Measurements from ENCODE around the gene ZMIZ1.

The ZMIZ1 gene

DNA sequence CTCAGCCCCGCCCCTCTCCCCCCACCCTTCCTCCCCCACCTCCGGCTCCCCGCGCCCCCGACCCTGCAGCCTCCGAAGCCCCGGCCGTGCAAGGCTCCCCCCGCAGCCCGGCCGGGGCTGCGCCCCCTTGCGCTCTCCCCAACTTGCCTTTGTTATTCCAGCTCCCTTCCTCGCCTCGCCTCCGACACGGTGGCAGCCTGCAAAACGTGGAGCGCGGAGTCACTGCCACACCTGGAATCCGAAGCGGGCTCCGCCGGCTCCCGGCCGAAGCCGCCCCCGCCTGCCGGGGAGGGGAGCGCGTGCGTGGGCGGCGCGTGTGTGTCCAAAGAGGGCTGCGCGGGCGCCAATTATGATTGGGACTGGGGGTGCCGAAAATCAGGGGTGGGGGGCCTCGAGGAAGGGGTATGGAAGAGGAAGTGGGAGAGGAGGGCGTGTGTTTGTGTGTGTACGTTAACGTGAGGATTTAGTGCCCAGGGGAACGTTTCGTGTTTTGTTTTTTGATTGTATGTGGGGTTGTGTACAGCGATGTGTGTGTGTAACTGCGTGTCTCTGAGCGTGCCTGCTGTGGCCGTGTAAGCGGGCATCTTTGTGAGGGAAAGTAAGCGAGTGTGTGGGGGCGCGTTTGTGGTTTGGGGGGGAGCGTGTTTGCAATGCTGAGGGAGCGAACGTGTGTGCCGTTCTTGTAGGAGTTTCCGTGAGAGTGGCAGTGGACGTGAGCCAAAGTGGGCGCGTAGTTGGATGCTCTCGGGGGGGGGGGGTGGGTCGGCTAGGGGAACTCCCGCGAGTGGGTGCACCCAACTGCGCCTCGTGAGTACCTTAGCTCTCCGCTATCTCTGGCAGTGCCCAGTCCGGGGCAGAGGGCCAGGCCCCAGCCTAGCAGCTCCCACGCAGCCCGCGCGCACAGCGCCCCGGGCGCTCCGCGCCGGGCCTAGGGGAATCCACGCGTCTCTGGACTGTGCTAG is 1.2 kb upstream of the ZMIZ1 start:
- DNase-seq, result peak; percentile 82

DNA sequence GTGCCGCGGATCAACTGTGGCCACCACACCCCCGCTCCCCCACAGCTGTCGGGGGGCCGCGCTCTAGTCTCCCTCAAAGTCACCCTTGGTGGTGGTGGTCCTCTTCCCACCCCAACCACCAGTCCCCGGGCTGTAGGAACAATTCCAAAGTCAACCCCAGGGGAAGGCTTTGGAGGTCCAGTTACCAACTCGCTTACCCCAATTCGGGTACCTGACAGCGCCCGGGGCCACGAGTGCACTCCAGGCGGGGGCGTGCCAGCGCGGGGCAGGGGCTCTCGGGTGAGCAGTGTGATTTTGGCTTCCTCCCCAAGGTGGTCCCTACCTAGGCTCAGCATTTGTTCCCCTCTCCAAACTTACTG is 584 bp upstream of the ZMIZ1 start:
- DNase-seq, result peak; percentile 24

DNA sequence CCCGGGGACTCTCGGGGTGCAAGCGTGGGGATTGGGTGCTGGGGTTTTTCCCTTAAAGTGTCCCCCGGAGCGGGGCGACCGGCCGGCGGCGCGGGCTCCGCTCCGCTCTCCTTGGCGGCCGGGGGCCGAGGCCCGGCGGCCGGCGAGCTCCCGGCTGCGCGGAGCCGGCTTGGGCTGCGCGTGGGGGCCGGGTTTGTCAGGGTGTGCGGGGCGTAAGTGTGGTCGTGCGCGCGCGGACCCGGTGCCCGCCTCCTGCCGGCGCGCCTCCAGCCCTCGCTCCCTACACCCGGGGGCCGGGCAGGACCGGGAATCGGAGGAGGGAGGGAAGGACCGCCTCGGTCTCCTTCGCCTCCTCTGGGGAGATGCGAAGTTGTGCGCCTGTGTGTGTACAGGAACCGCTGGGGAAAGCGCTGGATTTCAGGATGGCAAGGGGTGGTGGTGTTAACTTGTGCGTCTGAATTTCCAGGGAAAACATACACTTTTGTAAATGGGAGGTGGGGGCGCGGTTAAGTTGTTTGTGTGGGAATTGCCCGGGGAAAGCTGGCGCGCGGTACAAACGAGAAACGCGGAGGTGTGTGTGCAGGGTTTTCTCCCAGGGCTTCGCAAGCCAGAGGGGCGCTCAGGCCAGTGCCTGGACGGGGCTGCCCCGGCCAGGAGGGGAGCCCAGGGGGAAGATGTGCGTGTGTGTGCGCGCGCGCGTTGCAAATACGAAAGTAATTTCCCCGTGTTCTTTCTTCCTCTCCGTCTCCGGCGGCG is 737 bp downstream of the ZMIZ1 start:
- peak; percentile 29 for DNase-seq

DNA sequence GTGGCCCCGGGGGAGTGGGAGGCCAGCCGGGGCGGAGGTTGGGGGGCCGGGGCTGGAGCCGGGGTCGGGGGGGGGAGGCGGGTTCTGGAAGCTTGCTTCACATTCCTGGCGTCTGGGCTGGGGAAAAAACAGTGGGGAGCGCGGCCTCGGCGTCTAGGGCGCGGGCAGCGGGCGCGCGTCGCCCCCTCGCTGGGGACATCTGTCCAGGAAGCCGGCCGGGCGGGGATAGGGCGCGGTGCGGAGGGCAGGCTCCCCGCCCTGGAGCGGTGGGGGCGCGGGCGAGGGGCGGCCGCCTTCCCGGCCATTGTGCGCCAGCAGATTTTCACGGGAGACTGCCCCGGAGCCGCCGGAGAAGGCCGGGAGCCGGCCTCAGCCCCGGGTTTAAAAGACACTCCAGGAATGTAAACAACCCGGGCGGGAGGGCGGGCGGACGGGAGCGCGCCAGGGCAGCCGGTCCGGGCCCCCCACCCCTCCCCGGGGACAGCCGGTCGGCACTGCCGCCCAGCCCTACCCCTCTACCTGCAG is 1.4 kb downstream of the ZMIZ1 start:
- no peak for DNase-seq

DNA sequence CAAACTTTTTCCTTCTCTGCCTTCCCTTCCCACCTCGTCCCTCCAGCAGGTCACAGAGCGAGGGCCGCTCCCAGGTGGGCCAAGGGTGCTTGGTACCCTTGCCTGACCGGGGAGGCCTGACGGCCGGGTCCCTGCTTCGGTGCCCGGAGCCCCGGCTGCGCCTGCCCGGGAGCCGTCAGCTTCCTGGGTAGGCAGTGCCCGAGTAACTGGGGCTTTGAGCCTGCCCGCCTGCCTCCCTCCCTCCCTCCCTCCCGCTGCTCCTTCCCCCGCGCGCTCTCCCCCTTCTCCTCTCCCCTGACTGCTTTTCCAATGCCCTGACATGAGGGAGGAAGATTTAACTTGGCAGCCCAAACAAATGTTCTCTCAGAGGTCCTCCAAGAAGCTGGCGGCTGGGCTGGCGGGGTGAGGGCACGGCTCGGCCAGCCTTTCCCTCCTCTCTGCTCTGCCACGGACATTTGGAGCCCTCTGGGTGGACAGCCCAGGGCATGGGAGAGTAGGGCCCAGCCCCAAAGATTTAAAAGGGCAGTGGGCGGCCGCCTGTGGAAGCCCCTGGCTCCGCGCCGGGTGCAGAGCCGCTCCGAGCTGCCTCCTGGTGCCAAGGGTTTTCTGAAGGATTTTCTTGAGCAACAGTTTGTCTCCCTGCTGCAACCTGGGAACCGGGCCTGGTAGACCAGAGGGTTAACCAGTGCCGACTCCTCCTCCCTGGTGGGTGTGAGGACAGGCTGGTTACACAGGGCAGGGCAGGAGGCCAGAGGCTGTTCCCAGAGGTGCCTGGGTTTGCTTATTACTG is 2.0 kb downstream of the ZMIZ1 start:
- DNase-seq, result peak; percentile 33

DNA sequence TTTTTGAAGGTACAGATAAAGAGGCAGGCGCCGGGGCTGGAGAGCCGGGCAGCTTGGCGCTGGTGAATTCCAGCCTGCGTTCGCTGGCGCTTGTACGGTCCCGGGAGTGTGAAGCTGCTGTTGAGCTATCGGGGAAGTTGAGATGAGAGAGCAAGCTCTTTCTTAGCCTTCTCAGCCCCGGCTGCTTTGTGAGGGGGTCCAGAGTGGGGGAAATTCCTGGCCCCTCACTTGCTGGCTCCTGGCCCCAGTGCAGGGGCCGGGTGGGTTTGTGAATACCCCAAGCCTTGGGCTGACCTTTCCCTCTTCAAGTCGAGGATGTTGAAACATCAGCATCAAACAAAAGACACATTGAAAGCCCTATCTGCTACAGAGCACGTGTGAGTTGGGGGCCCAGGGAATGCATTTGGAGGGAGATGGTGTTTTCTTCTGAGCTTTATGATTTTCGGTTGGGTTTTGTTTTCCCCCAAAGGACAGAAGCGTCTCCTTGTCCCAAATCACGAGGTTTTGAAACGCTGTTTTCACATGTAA is 2.7 kb downstream of the ZMIZ1 start:
- DNase-seq, result no peak

DNA sequence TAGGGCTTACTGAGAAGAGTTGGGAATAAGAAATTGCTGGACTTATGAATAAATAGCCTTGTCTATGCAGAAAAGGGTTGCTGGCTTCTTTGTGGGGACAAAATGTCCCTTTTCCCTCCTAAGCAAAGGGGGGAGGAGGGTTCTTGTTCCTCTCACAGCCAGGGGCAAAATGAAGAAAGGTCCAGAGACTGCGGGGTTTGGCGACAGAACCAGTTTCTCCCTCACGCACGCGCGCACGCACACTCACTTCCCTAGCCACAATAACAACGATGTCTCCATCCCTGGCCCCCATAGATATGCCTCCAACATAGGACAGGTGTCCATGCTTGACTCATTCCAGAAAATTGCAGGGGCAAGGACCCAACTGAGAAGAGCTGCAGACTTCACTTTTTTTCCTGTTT is 3.3 kb downstream of the ZMIZ1 start:
- DNase-seq, result no peak

DNA sequence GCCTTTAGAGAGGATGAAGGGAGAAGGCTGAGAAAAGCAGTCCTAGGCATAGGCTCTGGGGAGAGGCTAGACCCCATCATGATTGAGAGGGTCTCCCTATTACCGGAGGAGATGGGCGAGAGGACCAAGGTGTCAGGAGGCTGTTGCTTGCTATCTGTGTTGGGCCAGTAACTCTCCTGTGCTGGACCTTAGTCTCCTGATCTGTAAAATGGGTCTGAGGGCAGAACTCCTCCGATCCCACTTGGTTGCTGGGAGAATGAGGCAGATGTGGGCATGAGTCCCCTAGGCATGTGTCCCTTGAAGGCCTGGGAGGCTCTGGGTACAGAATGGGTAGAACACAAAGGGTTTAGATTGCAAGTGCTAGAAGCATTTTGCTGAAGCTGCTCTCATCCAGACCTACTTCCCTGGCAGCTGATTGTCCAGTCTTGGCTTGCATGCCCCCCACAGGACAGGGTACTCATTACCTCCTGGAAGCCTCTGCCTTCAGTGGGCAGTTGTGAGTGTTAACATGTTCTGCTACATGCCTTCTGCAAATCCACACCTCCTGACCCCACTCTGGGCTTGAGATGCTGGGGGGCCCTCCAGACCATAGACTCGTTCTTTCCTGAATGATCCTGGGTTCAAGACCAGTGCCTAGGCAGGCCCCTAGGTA is 4.4 kb downstream of the ZMIZ1 start:
- DNase-seq, result no peak

DNA sequence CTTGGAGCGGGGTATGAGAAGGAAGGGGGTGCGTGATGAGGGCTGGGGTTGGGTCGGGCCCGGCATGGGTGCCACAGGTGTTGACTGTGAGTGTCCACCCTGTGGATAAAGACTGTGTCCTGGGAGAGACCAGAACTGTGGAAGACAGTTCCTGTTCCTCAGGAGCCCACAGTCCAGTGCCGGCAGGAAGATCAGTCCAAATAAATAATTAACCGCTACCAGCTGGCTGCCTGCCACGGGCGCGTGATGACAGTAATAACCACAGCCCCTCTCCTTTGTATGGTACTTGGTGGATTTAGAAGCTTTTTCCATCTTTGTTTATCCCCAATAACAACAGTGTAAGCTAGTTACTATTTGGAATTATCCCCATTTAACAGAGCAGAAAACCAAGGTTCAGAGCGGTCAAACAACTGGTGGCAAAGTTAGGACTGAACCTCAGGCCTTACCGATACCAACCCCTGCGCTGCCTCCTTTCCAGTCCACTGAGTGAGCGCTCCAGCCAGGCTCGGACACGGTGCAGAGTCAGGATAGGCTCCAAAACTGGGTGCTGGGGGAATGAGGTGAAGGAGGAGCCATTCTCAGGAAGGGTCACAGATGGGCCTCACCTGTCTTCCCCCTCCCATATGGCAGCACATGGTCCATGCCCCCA is 5.1 kb downstream of the ZMIZ1 start:
- DNase-seq, result no peak

DNA sequence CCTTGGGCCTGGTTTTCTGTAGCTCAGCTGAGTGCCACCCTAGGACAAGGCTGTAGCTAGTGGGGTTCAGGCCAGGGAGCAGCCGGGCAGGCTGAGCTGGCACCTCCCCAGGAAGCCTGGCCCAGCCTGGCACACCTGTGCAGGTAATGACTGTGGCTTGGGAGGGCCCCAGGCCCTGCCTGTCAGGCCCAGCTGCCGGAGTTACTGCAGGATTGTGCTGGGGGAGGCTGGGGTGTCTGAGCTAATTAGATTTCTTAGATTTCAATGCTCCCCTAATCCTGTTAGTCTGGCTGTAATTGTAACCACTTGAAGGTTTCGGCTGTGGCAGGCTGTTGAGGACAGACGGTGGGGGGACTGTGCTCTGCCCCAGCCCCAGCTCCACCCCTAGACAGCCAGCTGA is 6.0 kb downstream of the ZMIZ1 start:
- no peak for DNase-seq

DNA sequence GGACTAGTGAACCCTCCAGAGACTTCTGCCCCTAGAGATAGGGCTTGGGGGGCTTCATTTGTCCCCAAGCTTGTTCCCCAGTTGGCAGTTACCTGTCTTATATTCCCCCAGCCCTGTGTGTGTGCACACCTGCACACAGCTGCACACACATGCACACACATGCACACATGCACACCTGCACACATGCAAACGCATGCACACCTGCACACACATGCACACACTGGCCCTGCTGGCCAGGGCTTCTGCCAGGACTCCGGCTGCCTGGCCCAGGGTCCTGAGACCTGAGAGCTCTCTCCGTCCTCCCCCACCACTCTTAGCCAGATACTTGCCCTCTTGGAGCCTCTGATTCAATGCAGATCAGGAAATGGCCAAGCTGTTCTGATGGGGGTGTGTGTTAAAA is 6.7 kb downstream of the ZMIZ1 start:
- DNase-seq, result no peak

DNA sequence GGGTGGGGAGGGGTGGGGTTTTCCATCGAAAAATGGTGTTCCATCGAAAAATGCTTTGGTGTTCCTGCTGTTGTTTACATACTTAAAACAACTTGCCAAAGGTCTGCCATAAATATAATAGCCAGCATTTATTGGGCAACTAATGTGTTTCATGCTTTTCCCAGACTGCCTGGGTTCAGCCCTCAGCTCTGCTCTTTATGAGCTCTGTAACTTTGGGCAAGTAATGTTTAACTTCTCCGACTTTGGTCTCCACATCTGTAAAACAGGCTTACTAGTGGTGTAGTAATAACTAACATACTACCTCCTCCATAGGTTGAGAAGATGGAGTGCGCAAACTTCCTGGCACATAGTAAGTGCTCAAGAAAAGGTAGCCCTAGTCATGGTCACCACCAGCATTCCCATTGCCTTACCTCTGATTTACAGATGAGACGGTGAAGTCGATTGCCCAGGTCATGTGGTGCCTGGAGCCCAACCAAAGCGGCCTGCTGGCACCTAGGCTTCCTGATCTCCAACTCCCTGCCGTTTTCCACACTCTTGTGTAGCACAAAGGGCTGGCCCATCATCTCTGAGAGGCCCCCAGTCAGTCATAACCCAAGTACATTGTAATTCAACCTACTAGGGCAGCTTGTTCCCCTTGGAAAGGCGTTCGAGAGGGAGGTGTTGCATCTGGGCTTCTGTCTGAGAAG is 8.9 kb downstream of the ZMIZ1 start:
- DNase-seq, result no peak

DNA sequence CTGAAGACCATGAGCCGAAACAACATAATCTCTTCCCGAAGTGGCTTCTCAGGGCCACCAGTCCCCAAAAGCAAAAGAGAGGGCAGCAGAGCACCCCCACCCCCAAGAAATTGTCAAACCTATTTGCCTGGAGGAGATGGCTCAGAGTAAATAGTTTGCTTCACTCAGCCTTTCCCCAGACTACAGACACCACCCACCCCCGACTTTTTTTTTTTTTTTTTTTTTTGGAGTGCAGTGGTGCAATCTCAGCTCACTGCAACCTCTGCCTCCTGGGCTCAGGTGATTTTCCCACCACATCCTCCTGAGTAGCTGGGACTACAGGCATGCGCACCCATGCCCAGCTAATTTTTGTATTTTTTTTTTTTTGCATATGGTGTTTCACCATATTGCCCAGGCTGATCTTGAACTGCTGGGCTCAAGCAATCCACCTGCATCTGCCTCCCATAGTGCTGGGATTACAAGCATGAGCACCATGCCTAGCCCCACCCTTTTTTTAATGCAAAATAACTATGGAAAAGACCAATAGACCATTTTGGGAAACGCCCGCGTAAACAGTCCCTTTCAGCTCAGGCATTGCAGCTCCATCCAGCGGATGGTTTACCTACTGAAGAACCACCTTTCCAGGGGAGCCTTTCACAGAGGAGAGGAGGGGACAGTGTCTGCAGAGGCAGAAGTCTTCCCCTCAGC is 9.7 kb downstream of the ZMIZ1 start:
- no peak for DNase-seq

DNA sequence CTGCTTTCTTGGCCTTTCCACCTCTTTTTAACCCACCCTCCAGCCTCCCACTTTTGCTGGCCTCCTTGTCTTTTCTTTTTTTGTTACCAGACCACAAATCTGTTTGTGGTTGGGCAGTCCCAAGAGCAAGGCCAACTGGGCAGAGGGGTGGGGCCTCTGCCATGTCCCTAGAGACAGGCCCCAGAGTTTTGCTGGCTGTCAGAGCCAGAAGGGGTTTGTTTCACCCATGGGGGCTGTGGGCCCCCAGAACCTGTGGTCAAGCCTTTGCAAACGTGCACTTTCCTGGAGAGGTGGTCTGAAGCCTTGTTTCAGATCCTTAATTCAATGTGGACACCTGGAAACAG is 10.3 kb downstream of the ZMIZ1 start:
- DNase-seq, result no peak

DNA sequence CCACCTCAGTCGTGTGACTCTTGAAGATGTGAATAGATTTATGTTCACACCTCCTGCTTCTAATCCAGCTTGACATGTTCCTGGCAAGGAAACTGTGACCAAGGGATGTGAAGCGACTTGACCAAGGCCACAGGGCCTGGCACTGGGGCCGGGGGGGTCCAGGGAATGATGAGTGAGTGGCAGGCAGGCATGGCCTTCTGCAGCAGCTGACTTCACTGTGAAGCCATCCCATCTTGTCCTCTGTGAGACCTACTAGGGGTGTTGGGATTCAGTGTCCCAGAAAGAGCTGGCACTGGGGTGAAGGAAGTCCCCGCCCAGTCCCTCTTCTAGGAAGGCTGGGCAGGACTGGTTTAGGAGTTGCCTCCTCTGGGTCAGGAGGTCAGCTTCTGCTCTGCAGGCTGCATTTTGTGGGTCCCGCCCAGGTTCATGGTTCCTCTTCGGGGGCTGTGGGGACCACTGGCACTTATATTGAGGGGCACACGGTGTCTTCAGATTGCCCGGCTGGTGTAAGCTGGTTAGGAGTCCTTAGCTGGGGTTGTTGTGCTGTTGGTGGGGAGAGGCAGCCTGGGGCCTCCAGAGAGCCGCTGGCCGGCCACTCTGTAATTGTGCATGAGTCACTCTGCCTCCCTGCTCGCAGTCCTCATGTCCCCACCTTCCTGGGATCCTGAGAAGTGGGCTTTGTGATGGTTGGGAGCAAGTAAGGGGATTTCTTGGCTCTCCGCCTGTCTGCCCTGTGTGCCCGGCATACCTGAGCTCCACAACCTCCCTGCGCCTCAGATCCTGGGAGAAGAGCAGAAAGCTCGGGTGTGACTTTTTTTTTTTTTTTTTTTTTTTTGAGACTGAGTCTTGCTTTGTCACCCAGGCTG is 11.0 kb downstream of the ZMIZ1 start:
- DNase-seq, result no peak

DNA sequence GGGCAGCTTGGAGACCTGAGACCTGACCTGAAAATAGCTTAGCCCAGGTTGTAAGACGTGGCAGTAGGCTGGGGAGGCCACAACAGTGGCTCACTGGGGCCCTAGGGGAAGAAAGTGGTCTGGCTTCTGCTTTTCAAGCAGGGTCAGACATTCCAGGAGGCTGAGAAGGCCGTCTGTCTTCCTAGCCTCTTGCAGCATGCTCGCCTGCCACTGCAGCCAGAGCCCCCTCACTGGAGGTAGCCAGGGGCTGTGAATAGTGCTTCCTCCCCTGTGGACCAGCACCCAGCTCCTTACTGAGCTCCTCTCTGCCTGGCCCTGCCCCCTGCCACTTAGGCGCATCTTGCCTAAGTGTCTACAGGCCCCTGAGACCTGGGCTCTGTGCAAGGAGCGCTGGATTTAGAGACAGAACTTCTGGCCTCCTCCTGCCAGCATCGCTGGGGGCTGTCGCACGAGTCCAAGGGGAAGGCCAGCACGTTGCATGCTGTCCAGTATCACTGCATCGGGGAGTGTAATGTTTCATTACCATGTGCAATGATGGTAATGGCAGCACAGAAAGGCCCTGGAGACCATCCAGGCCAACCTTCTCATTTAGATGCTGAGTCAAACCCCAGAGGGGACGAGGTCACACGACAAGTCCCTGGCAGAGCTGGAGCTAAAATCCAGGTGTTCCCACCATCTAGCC is 12.7 kb downstream of the ZMIZ1 start:
- DNase-seq, result no peak

DNA sequence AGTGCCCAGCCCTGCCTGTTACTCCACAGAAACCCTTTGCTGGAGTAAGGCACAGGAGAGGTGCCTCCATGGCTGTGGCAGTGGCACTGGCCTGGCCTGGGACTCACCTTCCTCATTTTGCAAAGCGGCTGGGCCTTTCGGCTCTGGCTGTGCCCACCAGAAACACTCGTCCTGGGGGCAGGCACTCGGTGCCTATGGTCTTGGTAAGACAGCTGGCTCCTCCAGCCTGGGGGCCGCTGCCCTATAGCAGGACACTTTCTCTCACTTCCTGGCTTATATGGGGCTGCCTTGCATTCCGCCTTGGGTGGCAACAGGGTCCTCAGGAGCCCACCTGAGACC is 13.2 kb downstream of the ZMIZ1 start:
- DNase-seq, result no peak

DNA sequence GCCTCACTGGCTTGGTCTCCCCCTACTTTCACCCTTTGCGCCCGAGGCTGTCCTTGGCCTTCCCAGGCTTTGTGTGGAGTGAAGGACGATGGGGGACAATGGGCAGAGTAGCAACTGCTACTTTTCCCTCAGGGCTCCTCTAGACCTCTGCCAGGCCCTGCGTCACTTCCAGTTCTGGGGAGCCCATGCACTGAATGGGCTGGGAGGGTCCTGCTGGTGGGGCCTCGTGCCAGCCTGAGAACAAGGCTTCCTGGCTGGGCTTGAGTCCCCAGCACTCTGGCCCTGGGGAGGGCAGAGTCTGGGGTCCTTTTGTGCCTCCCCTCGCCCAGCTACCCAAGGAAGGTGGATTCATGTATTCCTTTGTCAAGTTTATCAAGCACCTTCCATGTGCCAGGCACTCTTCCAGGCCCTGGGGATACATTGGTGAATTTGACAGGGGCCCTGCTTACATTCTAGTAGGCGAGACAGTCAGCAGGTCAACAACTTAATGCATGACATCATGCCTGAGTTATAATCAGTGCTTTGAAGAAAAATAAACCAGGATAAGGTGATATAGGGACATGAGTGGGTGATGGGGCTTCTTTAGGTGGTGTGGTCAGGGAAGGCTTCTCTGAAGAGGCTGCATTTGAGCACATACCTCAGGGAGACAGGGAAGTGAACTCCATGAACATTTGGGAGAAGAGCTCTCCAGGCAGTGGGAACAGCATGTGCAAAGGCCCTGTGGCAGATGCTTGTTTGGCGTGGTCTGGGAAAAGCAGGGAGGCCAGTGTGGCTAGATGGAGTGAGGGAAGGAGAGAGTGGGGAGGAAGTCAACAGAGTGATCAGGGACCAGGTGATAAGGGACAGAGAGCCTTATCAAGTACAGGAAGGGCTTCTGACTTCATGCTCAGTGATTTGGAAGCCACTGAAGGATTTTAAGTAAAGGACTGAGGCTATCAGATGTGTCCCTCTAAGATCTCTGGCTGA is 14.1 kb downstream of the ZMIZ1 start:
- no peak for DNase-seq
